ENCODE measurements around the gene HRAS.
A peak's percentile ranks its signal among the peaks of the same experiment; 100 is the strongest.

The HRAS gene

DNA sequence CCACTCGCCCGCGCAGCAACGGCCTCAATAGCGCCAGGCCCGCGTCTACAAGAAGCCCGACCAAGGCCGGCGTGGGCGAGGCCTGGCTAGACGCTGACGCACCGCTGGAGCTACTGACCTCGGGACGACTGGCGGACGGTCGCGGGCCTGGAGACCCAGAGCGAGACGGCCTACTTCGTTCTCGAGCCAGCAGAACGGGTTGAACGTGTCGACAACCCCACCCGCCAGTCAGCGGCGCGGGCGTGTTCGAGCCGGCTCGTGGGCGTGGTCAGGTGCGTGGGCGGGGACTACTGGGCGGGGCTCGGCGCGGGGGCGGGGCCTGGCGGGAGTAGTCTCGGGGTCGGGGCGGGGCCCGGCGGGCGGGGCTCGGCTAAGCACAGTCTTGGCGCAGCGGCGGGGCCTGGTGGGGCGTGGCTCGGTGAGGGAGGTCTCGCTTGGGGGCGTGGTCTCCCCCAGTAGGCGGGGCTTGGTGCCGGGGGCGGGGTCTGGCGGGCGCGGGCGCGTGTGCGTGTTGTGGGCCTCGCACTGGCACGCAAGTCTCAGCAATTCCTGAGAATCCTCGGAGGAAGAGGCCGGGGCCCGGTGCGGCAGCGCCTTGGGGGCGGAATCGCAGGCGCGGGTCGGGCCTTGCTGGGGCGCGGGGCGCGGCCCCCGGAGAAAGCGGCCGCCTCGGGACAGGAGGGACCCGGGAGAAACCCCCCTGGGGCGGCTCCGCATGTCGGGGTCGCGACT lies 28.2 kb downstream of the HRAS start, which contains the start of gene RNH1:
Gene RNH1 (minus strand): TSS at position 248 of the 732 bp plus-strand sequence. CDS start 5,080 bp downstream, outside the sequence.
- peak; percentile 99 for DNase-seq

DNA sequence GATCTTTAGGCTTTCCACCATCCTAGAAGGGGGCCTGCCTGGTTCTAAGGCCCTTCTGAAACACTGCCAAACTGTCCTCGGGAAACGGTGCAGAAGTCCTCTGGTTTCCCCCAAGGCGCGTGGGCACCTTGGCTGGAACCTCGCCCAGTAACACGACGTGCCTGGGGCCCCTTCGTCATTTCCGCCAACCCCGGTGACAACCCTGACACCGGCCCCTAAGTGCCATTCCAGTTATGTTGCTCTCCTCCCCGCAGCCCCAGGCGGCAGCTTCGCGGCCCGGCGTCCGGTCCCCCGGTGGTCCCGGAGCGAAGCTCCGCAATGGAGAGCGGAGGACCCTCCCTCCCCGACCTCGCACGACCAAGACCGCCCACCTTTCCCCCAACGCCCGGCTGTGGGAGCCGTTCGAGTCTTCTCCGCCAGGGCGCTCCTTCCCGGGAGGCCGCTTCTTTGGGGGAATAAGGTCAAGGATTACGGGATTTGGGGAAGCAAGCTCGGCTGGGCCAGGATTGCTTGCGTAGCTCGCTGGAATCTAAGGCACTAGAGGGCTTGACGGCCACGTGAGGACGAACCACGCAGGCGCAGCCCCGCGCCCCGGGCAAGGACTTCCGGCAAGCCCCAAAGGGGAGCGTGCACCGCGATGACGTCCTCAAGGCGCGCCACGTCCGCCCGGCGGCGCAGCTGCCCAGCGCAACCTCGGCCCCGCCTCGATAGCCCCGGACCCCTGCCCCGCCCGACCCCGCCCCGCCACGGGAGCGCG lies 29.0 kb downstream of the HRAS start:
- DNase-seq: peak; percentile 99

DNA sequence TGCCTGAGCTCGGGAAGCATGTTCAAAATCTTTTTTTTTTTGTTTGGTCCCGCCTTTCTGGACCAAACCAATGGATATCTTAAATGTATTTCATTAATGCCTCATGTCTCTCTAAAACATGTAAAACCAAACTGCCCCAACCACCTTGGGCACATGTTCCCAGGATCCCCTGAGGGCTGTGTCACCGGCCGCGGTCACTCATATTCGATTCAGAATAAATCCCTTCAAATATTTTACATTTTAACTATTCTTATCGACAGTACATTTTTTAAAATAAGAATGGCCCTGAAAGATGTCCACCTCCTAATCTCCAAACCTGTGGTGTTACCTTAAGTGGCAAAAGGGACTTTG lies 30.4 kb downstream of the HRAS start:
- no peak for DNase-seq

DNA sequence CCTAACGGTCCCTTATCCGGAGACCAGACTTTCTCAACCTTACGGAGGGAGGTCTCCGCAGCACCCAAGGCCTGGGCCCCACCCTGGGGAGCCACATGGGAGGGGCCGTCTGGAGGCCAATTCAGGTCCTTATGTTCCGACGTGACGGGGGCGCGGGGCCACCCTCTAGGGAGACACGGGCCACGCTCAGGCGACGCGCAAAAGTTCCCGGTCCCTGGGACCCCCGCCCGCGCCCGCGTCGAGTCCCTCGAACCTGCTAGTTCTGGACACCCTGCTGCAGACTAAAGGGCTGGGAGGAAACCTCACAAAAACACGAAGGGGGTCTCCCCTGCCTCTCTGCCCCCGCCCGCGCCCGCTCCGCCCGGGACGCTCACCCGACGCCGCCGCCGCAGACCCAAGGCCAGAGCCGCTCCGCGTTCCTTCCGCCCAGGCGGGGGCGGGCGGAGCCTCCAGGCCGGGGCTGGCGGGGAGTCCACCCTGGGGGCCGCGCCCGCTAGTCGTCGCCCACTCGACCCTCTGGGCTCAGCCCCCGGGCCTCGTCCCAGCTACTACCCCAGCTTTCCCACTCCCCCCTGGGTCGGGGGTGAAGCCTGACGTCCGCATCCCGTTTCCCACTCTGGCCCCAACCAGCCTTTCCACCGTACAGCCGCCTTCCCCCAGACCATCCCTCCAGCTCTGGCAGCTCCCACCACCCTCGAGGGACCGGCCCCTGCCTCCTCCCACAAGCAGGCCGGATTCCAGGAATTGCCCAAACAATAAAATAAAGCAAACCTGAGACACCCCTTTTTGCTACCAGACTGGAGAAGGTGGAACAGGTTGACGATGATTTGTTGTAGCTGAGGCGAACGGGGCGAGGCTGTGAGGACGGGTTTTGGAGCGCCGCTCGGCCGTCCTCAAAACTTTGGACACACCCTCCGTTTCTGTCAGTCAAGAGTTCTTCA lies 31.1 kb downstream of the HRAS start:
- peak; percentile 69 for DNase-seq

DNA sequence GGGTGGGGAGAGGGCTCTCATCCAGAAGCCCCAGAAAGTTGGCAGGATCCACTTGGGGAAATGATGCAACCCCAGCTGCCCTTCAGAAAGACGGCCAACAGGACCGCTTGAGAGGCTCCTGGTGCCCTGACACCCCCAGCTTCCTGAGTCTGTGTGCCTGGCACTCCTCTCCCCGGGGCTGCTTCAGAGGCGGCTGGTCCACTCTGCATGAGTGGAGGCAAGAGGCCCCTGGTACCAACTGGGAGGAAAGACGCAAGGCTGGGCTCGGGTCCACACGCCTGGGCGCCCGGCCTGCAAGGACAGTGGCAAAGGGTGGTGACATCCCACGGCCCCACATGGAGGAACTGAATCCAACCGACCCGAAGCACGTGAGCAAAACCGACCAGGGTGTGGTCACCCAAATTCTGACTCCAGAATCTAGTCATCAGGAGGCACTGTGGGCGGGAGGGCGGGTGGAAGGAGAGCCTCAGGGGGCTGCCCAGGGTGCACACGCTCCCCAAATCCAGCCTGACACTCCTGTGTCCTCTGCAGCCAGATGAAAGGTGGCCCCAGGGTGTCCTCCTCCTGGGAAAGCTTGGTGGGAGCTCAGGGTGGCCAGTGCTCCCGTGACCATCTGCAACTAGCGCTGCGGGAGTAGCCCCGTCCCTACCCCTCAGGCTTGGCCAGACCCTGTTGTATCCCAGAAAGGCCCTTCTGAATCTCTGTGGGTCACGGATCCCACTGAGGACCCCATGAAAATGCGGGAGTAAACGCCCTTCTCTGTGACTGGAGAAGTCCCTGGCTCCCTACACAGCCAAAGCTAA lies 32.0 kb downstream of the HRAS start:
- no peak for DNase-seq

DNA sequence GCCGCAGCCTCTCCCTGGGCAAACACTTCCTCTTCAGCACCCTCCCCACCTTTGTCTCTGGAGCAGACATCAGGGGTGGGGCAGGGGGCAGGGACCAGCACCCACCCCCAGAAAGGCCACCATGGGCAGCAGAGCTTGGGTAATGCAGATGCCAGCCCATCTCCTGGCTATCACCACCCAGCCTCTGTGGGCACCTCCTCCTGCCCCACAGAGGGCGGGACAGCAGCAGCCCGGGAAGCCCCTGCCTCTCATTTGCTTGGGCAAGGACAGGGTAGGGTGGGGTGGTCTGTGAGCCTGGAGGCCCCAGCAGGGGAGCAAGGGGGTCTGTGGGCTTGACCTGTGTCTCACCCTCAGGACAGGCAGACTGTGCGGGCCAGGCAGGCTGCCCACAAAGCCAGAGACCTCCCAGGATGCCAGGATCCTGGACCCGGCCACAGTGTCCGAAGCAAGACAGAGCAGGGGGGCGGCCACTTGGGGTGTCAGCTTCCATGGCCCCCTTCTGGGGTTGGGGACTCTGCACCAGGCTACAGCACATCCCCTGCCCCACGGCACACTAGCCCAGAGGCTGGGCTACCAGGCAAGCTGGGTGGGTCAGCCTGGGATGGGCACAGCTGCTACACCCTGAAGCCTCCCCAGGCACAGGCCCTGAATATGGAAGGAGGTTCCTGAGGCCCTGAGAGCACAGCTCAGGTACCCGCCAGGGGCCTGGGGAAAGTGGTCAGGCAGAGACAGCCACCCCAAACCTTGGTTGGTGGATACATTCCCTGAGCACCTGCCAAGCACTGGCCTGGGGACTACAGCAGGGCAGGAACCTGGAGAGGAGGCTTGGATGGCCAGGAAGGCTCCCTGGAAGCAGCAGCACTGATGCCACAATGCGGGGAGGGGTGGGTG lies 32.8 kb downstream of the HRAS start:
- no peak for DNase-seq

DNA sequence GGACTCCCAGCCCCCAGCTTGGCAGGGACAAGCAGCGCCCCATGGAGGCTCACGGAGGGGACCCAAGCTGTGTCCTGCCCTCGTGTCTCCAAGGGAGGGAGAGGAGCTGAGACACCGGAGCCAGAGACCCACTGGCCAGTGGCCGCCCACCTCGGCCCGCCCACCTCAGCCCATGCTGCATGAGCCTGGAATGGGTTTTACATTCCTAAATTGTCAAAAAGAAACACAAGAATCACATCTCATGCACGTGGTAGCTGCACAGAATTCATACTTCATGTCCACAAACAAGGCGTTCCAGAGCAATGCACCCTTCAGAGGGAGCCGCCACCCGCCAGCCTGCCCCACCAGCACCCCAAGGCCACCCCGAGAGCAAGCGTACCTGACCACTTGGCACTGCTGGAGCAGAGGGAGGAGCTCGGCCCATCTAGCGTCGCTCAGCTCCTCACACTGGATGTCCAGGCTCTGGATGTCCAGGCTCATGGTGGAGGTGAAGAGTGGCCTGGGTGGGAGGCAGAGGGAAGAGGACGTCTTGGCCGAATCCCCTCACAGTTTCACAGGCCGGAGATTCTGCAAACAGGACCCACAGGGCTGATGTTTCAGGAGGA lies 33.6 kb downstream of the HRAS start:
- no peak for DNase-seq

DNA sequence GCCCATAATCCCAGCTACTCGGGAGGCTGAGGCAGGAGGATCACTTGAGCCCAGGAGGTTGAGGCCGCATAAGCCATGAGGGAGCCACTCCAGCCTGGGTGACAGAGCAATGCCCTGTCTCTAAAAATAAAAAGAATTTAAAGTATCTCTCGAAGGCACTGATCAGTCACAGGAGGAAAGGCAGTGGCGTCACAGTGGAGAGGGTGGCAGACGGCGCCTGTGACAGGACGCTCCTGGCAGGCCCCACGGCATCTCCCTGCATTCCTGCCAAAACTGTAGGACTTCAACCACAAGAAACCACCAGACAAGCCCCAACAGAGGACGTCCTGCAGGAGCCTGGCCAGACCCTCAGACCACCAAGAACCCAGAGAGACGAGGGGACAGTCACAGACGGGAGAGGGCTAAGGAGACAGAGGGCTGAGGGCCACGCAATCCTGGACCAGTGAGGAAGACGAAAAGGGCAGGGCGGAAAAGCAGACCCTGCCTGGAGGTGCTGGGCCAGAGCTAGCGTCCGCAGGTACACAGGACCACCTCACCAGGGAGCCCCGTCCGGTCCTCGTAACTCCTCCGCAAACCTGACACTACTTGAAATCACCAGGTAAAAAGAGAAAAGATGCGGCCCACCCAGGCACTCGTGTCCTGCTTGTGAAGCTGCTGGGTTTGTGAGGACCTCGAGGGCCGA lies 34.2 kb downstream of the HRAS start:
- DNase-seq: no peak

DNA sequence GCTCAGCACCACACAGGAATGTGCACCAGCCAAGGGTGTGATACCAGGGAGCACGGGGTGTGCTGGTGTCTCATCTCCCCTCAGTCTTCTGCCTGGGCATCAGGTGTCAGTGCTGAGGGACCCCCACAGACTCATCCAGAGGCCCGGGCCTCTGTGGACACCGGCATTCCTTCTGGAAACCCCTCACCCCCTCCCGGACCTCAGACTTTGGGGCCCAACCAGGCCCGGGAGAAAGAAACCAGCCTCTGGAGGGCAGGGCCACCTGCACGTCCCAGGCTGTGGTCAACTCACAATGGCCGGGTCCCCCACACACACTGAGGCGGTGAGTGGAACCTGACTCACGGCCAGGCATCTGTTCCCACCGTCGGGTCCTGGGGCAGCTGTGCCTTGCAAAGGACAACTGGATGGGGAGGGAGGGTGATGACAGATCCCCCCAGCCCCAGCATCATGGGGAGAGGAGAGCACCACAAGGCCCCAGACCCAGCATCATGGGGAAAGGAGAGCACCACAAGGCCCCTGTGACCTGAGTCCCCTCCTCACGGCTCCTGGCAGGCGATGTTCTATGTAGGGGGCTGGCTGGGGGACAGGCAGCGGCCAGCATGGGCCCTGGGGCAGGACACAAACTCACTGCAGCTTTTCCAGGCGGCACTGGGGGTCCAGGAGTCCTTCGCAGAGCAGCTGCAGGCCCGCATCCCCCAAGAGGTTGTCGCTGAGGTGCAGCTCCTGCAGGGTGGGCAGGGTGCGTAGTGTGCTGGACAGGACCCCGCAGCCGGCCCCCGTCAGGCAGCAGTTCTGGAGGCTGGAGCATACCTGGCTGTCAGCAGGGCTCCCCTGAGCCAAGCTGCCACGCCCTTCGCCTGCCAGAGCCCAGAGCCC lies 35.9 kb downstream of the HRAS start:
- no peak for DNase-seq

DNA sequence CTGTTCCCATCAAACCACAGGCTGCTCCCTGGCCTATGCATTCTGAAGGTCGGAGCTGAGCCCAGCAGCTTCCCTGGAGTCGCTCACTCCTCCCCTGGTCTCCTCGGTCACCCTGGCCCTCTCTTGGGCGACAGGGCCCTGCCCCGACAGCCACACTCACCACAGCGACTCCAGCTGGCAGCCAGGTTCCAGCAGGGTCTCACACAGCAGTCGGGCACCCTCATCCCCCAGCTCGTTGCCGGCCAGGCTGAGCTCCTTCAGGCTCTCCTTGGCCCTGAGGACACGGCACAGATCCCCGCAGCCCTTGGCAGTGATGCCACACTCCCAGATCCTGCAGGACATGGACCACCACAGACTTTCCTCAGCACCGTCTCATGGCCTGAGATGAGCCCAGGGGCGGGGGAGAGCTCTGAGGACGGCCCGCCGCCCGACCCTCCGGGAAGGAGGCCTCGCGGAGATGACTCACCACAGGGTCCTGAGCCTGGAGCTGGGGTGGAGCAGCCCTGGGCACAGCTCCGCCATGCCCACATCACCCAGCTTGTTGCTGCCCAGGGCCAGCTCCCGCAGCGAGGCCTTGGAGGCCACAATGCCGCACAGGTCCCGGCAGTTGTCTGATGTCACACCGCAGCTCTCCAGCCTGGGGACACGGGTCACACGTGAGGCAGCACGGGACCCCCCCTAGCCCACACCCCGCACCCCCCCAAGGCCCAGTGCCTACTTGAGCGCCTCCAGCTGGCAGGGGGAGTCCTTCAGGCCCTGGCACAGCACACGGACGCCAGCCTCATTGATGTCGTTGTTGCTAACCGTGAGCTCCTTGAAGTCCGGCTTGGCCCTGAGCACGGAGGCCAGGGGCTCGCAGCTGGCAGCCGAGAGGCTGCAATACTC lies 36.8 kb downstream of the HRAS start:
- DNase-seq: no peak

DNA sequence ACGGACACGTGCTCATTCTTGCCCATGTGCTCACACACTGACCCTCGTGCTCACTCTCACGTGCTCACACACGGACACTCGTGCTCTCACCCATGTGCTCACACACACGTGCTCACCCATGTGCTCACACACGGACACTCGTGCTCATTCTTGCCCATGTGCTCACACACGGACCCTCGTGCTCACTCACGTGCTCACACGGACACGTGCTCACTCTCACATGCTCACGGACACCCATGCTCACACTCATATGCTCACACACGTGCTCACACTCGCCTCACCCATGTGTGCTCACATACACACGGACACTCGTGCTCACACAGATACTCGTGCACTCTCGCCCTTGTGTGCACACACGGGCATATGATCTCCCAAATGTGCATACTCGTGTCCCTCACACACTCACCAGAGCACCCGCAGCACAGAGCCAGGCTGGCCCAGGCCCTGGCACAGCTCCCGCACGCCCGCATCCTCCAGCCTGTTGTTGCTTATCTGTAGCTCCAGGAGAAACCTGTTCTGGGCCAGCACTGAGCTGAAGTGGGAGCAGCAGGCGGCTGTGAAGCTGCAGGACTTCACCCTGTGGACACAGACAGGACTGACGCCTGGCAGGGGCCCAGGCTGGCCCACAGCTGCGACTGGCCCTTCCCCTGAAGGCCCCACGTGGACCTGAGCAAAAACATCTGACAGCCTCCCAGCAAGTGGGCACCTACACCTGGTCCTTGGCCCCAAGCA lies 37.6 kb downstream of the HRAS start:
- DNase-seq: peak; percentile 22

DNA sequence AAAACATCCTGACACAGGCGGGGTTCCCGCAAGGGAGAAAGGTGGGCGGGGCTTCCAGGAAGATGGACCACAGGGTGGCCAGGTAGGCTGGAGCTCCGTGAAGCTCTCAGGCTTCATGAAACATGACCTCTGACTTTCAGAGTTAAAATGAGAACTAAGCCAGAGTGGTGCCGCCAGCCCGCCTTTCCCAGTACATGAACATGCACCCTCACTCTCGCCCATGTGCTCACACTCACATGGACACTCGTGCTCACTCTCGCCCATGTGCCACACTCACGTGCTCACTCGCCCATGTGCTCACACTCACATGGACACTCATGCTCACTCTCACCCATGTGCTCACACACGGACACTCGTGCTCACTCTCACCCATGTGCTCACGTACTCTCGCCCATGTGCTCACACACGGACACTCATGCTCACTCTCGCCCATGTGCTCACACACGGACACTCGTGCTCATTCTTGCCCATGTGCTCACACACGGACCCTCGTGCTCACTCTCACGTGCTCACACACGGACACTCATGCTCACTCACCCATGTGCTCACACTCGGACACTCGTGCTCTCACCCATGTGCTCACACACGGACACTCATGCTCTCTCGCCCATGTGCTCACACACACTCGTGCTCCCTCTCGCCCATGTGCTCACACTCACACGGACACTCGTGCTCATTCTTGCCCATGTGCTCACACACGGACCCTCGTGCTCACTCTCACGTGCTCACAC lies 38.4 kb downstream of the HRAS start:
- no peak for DNase-seq

DNA sequence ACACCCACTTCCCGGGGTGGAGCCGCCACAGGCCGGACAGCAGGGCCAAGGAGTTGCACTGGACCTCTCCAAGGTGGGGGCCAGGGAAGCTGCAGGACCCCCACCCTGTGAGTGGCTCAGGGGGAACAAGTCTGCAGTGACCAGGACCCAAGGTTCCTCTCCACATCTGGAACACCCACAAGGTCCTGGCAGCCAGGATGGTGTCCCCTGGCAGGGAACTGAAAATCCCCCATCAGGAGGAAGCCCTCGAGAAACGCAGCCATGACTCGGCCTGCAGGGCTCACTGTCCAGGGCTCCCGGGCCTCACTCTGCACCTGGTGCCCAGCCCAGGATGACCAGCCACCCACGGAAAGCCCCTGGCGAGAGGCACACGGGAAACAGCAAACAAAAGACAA lies 39.8 kb downstream of the HRAS start:
- peak; percentile 19 for DNase-seq

DNA sequence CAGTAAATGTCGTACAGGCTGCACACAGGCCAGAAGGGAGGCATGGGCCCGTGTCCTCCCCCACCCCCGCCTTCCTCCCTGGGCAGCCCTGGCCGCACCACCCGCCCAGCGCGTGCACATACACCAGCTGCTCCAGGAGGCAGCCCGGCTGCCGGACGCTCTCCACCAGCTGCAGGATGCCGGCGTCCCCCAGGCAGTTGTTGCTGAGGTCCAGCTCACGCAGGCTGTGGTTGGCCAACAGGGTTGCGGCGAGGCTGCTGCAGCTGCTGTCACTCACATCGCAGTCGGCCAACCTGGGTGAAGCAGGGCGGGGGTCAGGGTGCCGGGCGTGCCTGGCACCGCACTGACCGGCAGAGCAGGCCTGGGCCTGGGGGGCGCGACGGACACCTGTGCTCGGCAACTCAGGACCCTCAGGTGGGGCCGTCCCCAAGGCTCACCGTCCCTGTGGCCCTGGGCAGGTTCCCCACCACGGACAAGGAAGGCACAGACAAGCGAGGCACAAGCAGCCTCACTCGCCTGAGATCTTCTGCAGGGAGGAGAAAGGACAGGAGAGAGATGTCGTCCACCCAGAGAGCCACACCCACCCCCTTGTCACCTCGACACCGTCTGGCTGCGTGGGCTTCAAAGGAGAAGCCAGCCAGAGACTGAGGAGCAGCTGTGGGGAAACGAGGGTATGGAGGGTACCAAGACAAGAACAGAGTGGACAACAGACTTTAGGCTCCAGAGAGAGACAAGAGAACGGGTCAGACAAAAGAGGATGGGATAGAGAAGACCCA lies 40.4 kb downstream of the HRAS start:
- DNase-seq: peak; percentile 72

DNA sequence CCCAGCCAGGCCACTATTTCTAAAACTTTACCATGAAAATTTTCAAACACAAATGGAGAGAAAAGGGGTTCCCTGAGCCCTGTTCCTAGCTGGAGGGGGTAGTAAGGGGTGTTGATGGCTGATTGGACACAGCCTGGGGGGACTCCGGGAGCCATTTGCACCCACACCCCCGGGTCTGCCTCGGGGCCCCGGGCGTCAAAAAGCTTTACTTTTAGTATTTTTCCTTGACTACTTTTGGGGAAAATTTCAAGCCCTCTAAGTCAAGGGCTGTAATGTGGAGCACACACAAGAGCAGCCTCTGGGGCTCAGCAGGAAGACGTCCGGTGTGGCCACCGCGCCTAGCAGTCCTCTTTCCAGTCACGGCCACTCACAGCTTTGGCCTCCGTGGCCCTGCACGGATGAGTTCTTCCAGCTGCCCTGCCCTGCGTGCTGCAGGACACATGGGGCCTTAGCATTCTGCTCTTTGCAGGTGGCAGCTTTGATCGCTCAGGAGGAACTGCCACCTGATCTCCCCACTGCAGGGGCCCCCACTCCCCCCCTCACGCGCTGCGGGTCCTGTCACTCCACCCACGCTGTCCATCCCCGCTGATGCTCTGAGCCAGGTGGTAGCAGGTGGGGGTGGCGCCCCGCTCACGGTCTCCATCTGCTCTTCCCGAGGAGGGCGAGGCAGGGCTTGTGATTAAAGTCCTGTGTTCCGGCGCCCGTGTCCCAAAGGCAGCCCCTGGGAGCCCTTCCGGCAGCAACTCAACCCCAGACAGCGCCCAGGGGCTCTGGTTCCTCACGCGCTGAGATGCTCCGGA lies 42.7 kb downstream of the HRAS start:
- DNase-seq: peak; percentile 16
